ENCODE data around the gene CDKN2C.
A peak's percentile ranks its signal among the peaks of the same experiment; 100 is the strongest.

Gene CDKN2C

DNA sequence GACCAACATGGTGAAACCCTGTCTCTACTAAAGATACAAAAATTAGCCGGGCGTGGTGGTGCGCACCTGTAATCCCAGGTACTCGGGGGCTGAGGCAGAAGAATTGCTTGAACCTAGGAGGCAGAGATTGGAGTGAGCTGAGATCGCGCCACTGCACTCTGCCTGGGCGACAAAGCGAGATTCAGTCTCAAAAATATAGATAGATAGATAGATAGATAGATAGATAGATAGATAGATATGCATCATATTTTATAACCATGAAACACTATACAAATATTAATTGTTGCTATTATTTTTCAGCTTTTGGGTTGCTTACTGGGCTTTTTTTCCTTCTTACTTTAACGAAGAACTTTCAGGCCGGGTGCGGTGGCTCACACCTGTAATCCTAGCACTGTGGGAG lies 5.2 kb upstream of the CDKN2C start:
- DNase-seq (ENCODE audit: low read depth, low spot score) = no peak

DNA sequence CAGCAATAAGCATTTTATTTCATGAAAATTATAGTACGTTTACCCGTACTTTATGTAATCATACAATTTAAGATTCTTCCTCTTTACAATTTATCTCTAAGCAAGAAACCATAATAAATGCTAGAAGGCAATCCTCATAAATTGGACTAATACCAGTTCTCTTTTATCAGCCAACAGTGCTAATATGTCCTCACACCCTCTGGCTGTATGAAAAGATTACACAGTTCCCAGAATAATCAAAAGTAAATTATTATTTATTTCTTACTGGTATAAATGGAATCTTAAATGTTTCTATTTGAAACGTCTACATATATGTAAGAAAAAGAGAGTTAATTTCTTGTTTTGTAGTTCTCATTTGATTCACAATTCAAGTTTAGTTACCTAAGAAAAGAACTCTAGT lies 3.1 kb upstream of the CDKN2C start:
- no peak for DNase-seq (ENCODE audit: low read depth, low spot score)

DNA sequence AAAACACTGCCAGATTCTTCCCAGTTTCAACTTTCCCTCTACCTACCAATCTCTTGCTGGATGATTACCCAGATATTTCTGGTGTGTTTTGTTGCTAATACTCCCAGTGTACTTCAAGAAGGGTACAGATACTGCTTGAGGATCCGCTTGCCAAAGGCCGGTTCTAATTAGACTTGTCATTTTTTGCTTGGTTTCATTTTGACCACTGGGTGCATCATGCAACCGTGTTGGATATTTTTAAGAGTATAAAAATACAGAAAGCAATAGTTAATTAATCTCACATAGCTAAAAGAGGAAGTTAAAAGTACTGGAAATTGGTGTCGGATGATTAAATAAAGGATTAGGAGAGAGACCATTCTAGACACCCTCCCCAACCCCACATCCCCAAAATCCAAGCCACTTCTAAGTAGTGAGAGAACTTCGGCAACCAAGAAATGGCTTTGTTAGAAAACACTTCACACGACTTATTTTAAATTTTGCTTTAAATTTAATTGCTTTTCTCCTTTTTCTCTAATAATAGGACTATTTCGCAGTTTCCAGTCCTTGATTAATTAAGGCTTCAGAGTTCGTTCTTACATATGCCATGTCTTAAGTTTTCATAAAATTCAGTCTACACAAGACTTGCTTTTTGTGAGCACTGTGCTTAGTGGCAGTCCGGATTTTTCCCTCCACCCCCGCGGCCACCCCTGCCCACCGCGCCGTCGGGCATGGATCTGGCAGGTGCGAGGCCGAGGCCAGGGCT lies 2.5 kb upstream of the CDKN2C start:
- no peak for DNase-seq (ENCODE audit: low read depth, low spot score)

- peak; percentile 71 for DNase-seq (ENCODE audit: low read depth, low spot score)
Measured at GRCh38 chr1:50968158-50968820, 1.8 kb upstream of the CDKN2C start.

- no peak for DNase-seq (ENCODE audit: low read depth, low spot score)
Measured at GRCh38 chr1:50968821-50969610, 1.0 kb upstream of the CDKN2C start.

- DNase-seq (ENCODE audit: low read depth, low spot score) = no peak
Measured at GRCh38 chr1:50970509-50970887, 453 bp downstream of the CDKN2C start.

GRCh38 chr1:50970931-50971582 lies 1.0 kb downstream of the CDKN2C start:
- no peak for DNase-seq (ENCODE audit: low read depth, low spot score)

- DNase-seq (ENCODE audit: low read depth, low spot score) = no peak
Measured at GRCh38 chr1:50971748-50972305, 1.8 kb downstream of the CDKN2C start.

DNA sequence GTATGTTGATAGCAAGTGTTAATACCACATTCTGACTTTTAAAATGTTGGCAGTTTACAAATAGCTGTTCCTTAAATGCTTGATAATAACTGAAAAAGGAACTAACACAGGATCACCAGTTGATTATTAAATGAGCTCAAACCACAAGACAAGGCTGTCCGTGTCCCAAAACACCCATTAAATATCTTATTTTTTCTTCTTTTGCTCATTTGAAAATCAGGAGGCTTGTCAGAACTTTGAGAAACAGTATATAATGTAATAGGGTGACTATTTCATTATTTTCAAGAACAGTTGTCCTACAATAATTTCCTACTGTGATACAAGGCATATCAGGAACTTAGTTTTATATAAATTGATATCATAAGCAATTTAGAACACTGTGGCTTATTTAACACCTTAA lies 2.7 kb downstream of the CDKN2C start:
- no peak for DNase-seq (ENCODE audit: low read depth, low spot score)

DNA sequence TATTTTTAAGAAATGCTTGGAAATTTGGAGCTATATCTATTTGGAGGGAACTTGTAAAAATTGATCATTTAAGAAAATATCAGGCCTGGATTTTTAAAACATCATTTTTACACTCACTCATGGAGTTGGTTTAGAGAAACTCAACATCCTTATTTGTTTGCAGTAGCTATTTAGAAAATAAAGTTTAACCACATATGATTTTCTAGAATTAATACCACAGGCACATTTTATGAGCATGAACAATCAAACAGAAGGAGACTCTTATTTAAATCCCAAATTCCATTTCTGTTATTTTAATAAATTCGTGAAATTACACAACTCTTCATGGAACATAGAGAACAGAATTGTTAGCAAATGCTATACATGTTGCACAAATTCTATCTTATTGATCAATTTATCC lies 3.2 kb downstream of the CDKN2C start:
- DNase-seq (ENCODE audit: low read depth, low spot score) = no peak

- DNase-seq (ENCODE audit: low read depth, low spot score) = no peak
Measured at GRCh38 chr1:50973875-50974617, 4.0 kb downstream of the CDKN2C start.

- no peak for DNase-seq (ENCODE audit: low read depth, low spot score)
Measured at GRCh38 chr1:50974618-50974935, 4.5 kb downstream of the CDKN2C start.

GRCh38 chr1:50975436-50975835 lies 5.4 kb downstream of the CDKN2C start:
- DNase-seq (ENCODE audit: low read depth, low spot score) = no peak

- DNase-seq (ENCODE audit: low read depth, low spot score) = no peak
Measured at GRCh38 chr1:50976111-50976889, 6.3 kb downstream of the CDKN2C start.

- no peak for DNase-seq (ENCODE audit: low read depth, low spot score)
Measured at GRCh38 chr1:50976890-50977574, 7.0 kb downstream of the CDKN2C start.

DNA sequence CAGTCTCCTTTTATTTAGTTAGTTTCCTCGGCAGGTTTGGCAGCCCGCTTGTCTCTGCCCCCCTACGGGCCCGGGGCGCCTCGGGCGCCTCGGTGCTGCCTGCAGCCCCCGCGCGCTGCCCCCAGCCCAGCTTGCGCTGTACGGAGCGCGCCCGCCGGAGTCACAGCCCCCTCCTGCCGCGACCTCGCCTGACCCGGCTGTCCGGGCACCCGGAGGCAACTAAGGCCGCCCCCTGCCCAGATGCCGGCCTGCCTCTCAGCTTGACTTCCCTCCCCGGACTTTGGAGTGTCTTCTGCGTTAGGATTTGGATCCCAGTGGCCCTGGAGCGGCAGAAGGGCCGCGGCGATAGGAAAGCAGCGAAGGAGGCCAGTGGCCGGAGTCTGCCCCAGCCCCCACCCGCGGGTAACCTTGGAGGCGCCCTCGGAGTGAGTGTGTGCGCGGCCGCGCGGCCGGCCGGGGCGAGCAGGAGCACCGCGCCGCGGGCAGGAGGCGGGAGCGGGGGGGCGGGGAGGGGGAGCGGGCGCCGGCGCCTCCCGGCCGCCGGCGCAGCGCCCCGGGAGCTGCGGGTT lies 7.6 kb downstream of the CDKN2C start:
- no peak for DNase-seq (ENCODE audit: low read depth, low spot score)

GRCh38 chr1:50978144-50978851 lies 8.3 kb downstream of the CDKN2C start:
- no peak for DNase-seq (ENCODE audit: low read depth, low spot score)

- no peak for DNase-seq (ENCODE audit: low read depth, low spot score)
Measured at GRCh38 chr1:50978852-50979781, 9.1 kb downstream of the CDKN2C start.
